H9 (cell line): ENCODE measurements around the gene STX7. TPM values are rescaled to one million over a fixed set of nuclear protein-coding genes. Genes with fewer than 3 reads are reported as not detected.

Experiments used
- DNase-seq: peaks from one replicate; pipeline ENCODE4 v3.0.0-alpha.2; 2017
- H2AFZ ChIP-seq: one replicate; pipeline ENCODE4 v1.6.1; 2013; ENCODE audit warnings: mild to moderate bottlenecking, low read length, control low read depth, moderate library complexity
- H2AK5ac ChIP-seq: 2 replicates; pipeline ENCODE4 v1.6.1; 2013; ENCODE audit warnings: low read length, control low read depth, mixed read lengths; ENCODE audit not compliant: insufficient read length
- H2BK120ac ChIP-seq: one replicate; pipeline ENCODE4 v1.6.1; 2013; ENCODE audit warnings: low read depth, mild to moderate bottlenecking, low read length, control low read depth, inconsistent platforms; ENCODE audit not compliant: poor library complexity, severe bottlenecking
- H2BK12ac ChIP-seq: 2 replicates; pipeline ENCODE4 v1.6.1; 2013; ENCODE audit warnings: low read length, control low read depth, mixed read lengths, low read depth; ENCODE audit not compliant: insufficient read length
- H2BK15ac ChIP-seq: 2 replicates; pipeline ENCODE4 v1.6.1; 2013; ENCODE audit warnings: low read depth, low read length, control low read depth
- H2BK20ac ChIP-seq: one replicate; pipeline ENCODE4 v1.6.1; 2013; ENCODE audit warnings: low read depth, mild to moderate bottlenecking, low read length, control low read depth, inconsistent platforms; ENCODE audit not compliant: poor library complexity, severe bottlenecking
- H2BK5ac ChIP-seq: 2 replicates; pipeline ENCODE4 v1.6.1; 2013; ENCODE audit warnings: low read length, control low read depth, mixed read lengths; ENCODE audit not compliant: insufficient read length
- H3K14ac ChIP-seq: 2 replicates; pipeline ENCODE4 v1.6.1; 2013; ENCODE audit warnings: low read length, control low read depth; ENCODE audit not compliant: insufficient read depth
- H3K18ac ChIP-seq: 2 replicates; pipeline ENCODE4 v1.6.1; 2013; ENCODE audit warnings: low read depth, mild to moderate bottlenecking, mixed read lengths, low read length, control low read depth; ENCODE audit not compliant: insufficient read length
- H3K23ac ChIP-seq: 2 replicates; pipeline ENCODE4 v1.6.1; 2013; ENCODE audit warnings: low read length, control low read depth, mixed read lengths, low read depth; ENCODE audit not compliant: insufficient read length
- H3K23me2 ChIP-seq: 2 replicates; pipeline ENCODE4 v1.6.1; 2013; ENCODE audit warnings: low read depth, mild to moderate bottlenecking, mixed read lengths, low read length, control low read depth; ENCODE audit not compliant: insufficient read length, poor library complexity, severe bottlenecking
- H3K27ac ChIP-seq: 2 replicates; pipeline ENCODE4 v1.5.1; 2013; ENCODE audit warnings: low read length, control low read depth, mixed read lengths, low read depth; ENCODE audit not compliant: insufficient read length
- H3K27me3 ChIP-seq: 2 replicates; pipeline ENCODE4 v1.6.1; 2013; ENCODE audit warnings: low read length, control low read depth, inconsistent platforms; ENCODE audit not compliant: insufficient read depth
- H3K4ac ChIP-seq: 2 replicates; pipeline ENCODE4 v1.6.1; 2013; ENCODE audit warnings: low read depth, mild to moderate bottlenecking, control low read depth, inconsistent platforms, low read length, moderate library complexity
- H3K4me1 ChIP-seq: 2 replicates; pipeline ENCODE4 v1.6.1; 2013; ENCODE audit warnings: low read length, control low read depth, inconsistent platforms; ENCODE audit not compliant: insufficient read depth
- H3K4me2 ChIP-seq: 2 replicates; pipeline ENCODE4 v1.6.1; 2013; ENCODE audit warnings: low read length, control low read depth, mixed read lengths; ENCODE audit not compliant: insufficient read length, insufficient read depth
- H3K56ac ChIP-seq: 2 replicates; pipeline ENCODE4 v1.6.1; 2013; ENCODE audit warnings: low read depth, mild to moderate bottlenecking, mixed read lengths, low read length, control low read depth; ENCODE audit not compliant: insufficient read length
- H3K79me1 ChIP-seq: 2 replicates; pipeline ENCODE4 v1.6.1; 2013; ENCODE audit warnings: low read depth, mild to moderate bottlenecking, moderate library complexity, low read length, control low read depth, inconsistent platforms; ENCODE audit not compliant: insufficient read depth, poor library complexity, severe bottlenecking
- H3K79me2 ChIP-seq: 2 replicates; pipeline ENCODE4 v1.6.1; 2013; ENCODE audit warnings: low read length, control low read depth, inconsistent platforms; ENCODE audit not compliant: insufficient read depth
- H3K9ac ChIP-seq: 2 replicates; pipeline ENCODE4 v1.6.1; 2013; ENCODE audit warnings: low read length, control low read depth, mixed read lengths; ENCODE audit not compliant: insufficient read length; ENCODE audit errors: extremely low read depth
- H3K9me3 ChIP-seq: one replicate; pipeline ENCODE4 v1.6.1; 2013; ENCODE audit warnings: low read depth, low read length, inconsistent platforms; ENCODE audit not compliant: control insufficient read depth
- H3T11ph ChIP-seq: one replicate; pipeline ENCODE4 v1.6.1; 2013; ENCODE audit warnings: mild to moderate bottlenecking, low read length, control low read depth, inconsistent platforms
- H4K20me1 ChIP-seq: one replicate; pipeline ENCODE4 v1.6.1; 2013; ENCODE audit not compliant: control insufficient read depth, insufficient read length, insufficient read depth
- H4K5ac ChIP-seq: 2 replicates; pipeline ENCODE4 v1.6.1; 2013; ENCODE audit warnings: low read depth, mild to moderate bottlenecking, mixed read lengths, low read length, control low read depth; ENCODE audit not compliant: insufficient read length
- H4K8ac ChIP-seq: replicated peaks from 2 replicates; pipeline ENCODE4 v1.6.1; 2013; ENCODE audit warnings: low read length, control low read depth, mixed read lengths, low read depth; ENCODE audit not compliant: insufficient read length
- H4K91ac ChIP-seq: 2 replicates; pipeline ENCODE4 v1.6.1; 2013; ENCODE audit warnings: low read depth, mild to moderate bottlenecking, moderate library complexity, mixed read lengths, low read length, control low read depth; ENCODE audit not compliant: insufficient read length
- H3K27ac Mint-ChIP-seq, 3 experiments: 2 replicates in 2 of 3; 3 replicates in 1 of 3; pipeline ENCODE4 v1.8.0; 2020 to 2021; ENCODE audit warnings: mixed read lengths in 3 of 3, mild to moderate bottlenecking in 1 of 3, moderate library complexity in 1 of 3
- H3K27me3 Mint-ChIP-seq: 2 replicates; pipeline ENCODE4 v1.8.0; 2021; ENCODE audit warnings: low read depth, mild to moderate bottlenecking, moderate library complexity, mixed read lengths
- H3K36me3 Mint-ChIP-seq, 3 experiments: 2 replicates in 2 of 3; 3 replicates in 1 of 3; pipeline ENCODE4 v1.8.0; 2020 to 2021; ENCODE audit warnings: low read depth in 3 of 3, mixed read lengths in 3 of 3; ENCODE audit not compliant: insufficient read depth in 1 of 3
- H3K4me1 Mint-ChIP-seq, 2 experiments: 2 replicates each; pipeline ENCODE4 v1.8.0; 2020; ENCODE audit warnings: mixed read lengths in 2 of 2
- H3K4me3 Mint-ChIP-seq, 2 experiments: 2 replicates in 1 of 2; 3 replicates in 1 of 2; pipeline ENCODE4 v1.8.0; 2020 to 2021; ENCODE audit warnings: mild to moderate bottlenecking in 2 of 2, mixed read lengths in 2 of 2, moderate library complexity in 1 of 2
- H3K9me3 Mint-ChIP-seq, 2 experiments: 2 replicates in 1 of 2; 3 replicates in 1 of 2; pipeline ENCODE4 v1.8.0; 2020; ENCODE audit warnings: mild to moderate bottlenecking in 2 of 2, mixed read lengths in 2 of 2, moderate library complexity in 1 of 2
- WGBS: extraction: QIAGEN DNeasy Blood & Tissue Kit; methylation state at CpG from one replicate; pipeline ENCODE4 v1.1.7; 2013; ENCODE audit warnings: missing lambda C conversion rate, low lambda C conversion rate, mixed read lengths; ENCODE audit not compliant: insufficient read length; ENCODE audit errors: extremely low coverage; 5-methylcytosine and 5-hydroxymethylcytosine counted together
- total RNA-seq: library from RNA; stranded (reverse); gene quantifications from 2 replicates; pipeline ENCODE4 v1.2.1, GENCODE V29; 2021
- TF ChIP-seq, protein P1 (sequence below): fragments of 200-600 bp; sonication (generic); conservative IDR thresholded peaks from 3 replicates; pipeline ENCODE4 v1.8.0; 2021; ENCODE audit warnings: antibody characterized with exemption, mild to moderate bottlenecking

Gene STX7
- total RNA-seq, 1 experiment from 2014 or later, result 30.0 TPM

DNA sequence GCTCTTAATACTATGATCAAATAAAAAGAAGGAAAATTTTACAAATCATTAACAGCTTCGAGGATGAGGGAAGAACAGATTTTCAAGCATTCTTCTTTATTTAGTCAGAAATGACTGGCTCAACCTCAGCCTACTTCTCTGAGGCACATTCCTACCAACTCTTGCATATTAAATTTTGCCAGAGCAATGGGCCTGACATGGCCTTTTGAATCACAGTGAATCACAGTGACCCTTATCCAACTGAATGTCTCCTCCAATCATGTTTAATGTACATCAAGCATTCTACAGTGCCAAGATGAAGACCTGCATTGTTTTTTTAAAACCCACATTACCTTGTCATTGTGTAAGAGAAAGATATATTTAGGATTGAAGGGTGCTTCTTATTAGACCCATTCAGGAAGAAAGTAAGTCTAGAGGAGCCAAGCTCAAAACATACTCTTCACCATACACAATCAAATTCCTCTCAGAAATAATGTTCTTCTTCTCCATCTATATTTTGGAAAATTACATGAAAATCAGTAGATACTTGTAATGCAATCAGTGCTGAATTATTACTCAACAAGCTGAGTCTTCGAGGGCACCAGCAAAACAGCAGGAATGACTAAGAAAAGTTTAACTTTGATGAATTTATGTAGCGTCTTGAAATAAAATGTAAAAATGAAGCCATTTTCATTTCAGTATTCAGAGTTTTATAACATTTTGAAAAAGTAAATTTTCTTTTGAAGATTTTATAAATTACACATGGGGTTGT, 67.5 kb downstream of the STX7 start:
- Histone ChIP-seq H3K4ac (no peak overlapping the region), H4K8ac (no peak overlapping the region), H2BK120ac (no peak overlapping the region), H3K9me3 (no peaks in the 10 kb centered on the region), H2BK20ac (no peak overlapping the region), H3K4me2 (no peak overlapping the region), H4K91ac (no peak overlapping the region), H3K79me2 (no peaks in the 10 kb centered on the region), H3K23me2 (no peaks in the 10 kb centered on the region), H3K23ac (no peak overlapping the region), H3K18ac (no peak overlapping the region), H2BK12ac (no peak overlapping the region), H2BK5ac (no peak overlapping the region), H3K14ac (no peak overlapping the region), H2BK15ac (no peak overlapping the region), H3K56ac (no peak overlapping the region), H2AK5ac (no peak overlapping the region), H3T11ph (no peak overlapping the region), H4K20me1 (no peaks in the 10 kb centered on the region), H3K79me1 (no peaks in the 10 kb centered on the region), H3K27me3 (no peaks in the 10 kb centered on the region), H2AFZ (no peak overlapping the region), H3K27ac (no peak overlapping the region), H4K5ac (no peak overlapping the region), H3K9ac (no peak overlapping the region), H3K4me1 (no peaks in the 10 kb centered on the region; the same call in 1 of the 2 replicates)
- no CpG with 5 or more reads among the region's 3 CpGs for whole genome bisulfite sequencing
- Mint-ChIP-seq H3K9me3 (peaks cover 19 to 25% of the 10 kb centered on the region in 2 experiments), H3K27ac (peak overlapping the region in 1 of 3 experiments; percentile 15; a peak in 1 of 7 replicates), H3K4me1 (peaks cover 14 to 18% of the 10 kb centered on the region in 2 experiments), H3K27me3 (no peaks in the 10 kb centered on the region; the same call in 1 of the 2 replicates), H3K36me3 (peaks cover 6 to 17% (median 7%) of the 10 kb centered on the region in 3 experiments; a peak in 6 of 7 replicates), H3K4me3 (no peak overlapping the region)
- TF ChIP-seq, protein P1, sequence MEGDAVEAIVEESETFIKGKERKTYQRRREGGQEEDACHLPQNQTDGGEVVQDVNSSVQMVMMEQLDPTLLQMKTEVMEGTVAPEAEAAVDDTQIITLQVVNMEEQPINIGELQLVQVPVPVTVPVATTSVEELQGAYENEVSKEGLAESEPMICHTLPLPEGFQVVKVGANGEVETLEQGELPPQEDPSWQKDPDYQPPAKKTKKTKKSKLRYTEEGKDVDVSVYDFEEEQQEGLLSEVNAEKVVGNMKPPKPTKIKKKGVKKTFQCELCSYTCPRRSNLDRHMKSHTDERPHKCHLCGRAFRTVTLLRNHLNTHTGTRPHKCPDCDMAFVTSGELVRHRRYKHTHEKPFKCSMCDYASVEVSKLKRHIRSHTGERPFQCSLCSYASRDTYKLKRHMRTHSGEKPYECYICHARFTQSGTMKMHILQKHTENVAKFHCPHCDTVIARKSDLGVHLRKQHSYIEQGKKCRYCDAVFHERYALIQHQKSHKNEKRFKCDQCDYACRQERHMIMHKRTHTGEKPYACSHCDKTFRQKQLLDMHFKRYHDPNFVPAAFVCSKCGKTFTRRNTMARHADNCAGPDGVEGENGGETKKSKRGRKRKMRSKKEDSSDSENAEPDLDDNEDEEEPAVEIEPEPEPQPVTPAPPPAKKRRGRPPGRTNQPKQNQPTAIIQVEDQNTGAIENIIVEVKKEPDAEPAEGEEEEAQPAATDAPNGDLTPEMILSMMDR, result no peak
- no peak for DNase-seq
